HepG2 (cell line): Measurements from ENCODE around the gene TP53I3. TPM values are rescaled to one million over a fixed set of nuclear protein-coding genes. Genes with fewer than 3 reads are reported as not detected.

Source experiments
- ARNTL ChIP-seq: sonication (generic); formaldehyde crosslinking; IDR thresholded peaks from 2 replicates; pipeline ENCODE4 v1.4.0; 2020; ENCODE audit warnings: mild to moderate bottlenecking, missing genetic modification reagents
- BHLHE40 ChIP-seq: IDR thresholded peaks from 2 replicates; pipeline ENCODE4 v1.6.1; 2011; ENCODE audit warnings: low read length, improper control_type of control experiment
- FOXP1 ChIP-seq, 2 experiments: fragments of 450-650 bp in 1 of 2; IDR thresholded peaks; 2 replicates each; pipeline ENCODE4 v1.6.1; 2017 to 2018; ENCODE audit warnings: antibody characterized with exemption in 1 of 2
- IRF9 ChIP-seq: sonication (generic); formaldehyde crosslinking; IDR thresholded peaks from 2 replicates; pipeline ENCODE4 v1.8.0; 2022; ENCODE audit warnings: missing genetic modification reagents, mild to moderate bottlenecking, borderline replicate concordance
- MXI1 ChIP-seq: IDR thresholded peaks from 3 replicates; pipeline ENCODE4 v1.6.1; 2012; ENCODE audit warnings: low read depth, low read length, inconsistent platforms, borderline replicate concordance
- TFDP2 ChIP-seq: sonication (generic); formaldehyde crosslinking; IDR thresholded peaks from 2 replicates; pipeline ENCODE4 v1.4.0; 2020; ENCODE audit warnings: missing genetic modification reagents
- ZIK1 ChIP-seq: sonication (generic); formaldehyde crosslinking; IDR thresholded peaks from 2 replicates; pipeline ENCODE4 v1.5.0; 2020; ENCODE audit warnings: mild to moderate bottlenecking, low read depth, missing genetic modification reagents, borderline replicate concordance
- ZNF407 ChIP-seq: sonication (generic); formaldehyde crosslinking; IDR thresholded peaks from one replicate; pipeline ENCODE4 v1.5.1; 2020; ENCODE audit warnings: mild to moderate bottlenecking, missing genetic modification reagents; ENCODE audit errors: not compliant biosample characterization
- ZNF839 ChIP-seq: sonication (generic); formaldehyde crosslinking; IDR thresholded peaks from 2 replicates; pipeline ENCODE4 v1.4.0; 2020; ENCODE audit warnings: missing genetic modification reagents, mild to moderate bottlenecking, borderline replicate concordance
- polyA plus RNA-seq, 8 experiments: library from polyadenylated mRNA; depleted of rRNA in 3 of 8; stranded (reverse) in 7 of 8; unstranded in 1 of 8; fragments of >200 nt; fragmentation: Illumina TruSeq in 4 of 8; extraction: Trizol in 4 of 8; gene quantifications; 2 replicates each; pipeline versions ENCODE4 v1.2.1 to v1.2.3, GENCODE V29; 2011 to 2016; ENCODE audit warnings: low read depth in 4 of 8, missing spikeins in 1 of 8, mixed read lengths in 1 of 8; ENCODE audit not compliant: insufficient read depth in 1 of 8
- total RNA-seq, 5 experiments: library from RNA; depleted of rRNA; stranded (reverse); fragments of >200 nt; fragmentation: Illumina TruSeq; extraction: Trizol; gene quantifications; 2 replicates each; pipeline ENCODE4 v1.2.3, GENCODE V29; 2016; ENCODE audit warnings: low read depth in 1 of 5
- TF ChIP-seq, protein P1 (sequence below): sonication (generic); formaldehyde crosslinking; IDR thresholded peaks from 2 replicates; pipeline ENCODE4 v1.4.0; 2020; ENCODE audit warnings: missing genetic modification reagents, borderline replicate concordance
- TF ChIP-seq, protein P2 (sequence below): sonication (generic); formaldehyde crosslinking; IDR thresholded peaks from 2 replicates; pipeline ENCODE4 v1.4.0; 2020; ENCODE audit warnings: mild to moderate bottlenecking, missing genetic modification reagents
- TF ChIP-seq, protein P3 (sequence below): sonication (generic); formaldehyde crosslinking; IDR thresholded peaks from 2 replicates; pipeline ENCODE4 v1.4.0; 2020; ENCODE audit warnings: missing genetic modification reagents

Gene TP53I3
- total and polyA plus RNA-seq, 2 of the 13 experiments (the other 11 are each of a cell fraction or from before 2014, with no cell fraction given), result 25.0 to 44.1 TPM

GRCh38 chr2:24052951-24053350, 31.7 kb downstream of the TP53I3 start (continued):
- TF ChIP-seq, protein P1, sequence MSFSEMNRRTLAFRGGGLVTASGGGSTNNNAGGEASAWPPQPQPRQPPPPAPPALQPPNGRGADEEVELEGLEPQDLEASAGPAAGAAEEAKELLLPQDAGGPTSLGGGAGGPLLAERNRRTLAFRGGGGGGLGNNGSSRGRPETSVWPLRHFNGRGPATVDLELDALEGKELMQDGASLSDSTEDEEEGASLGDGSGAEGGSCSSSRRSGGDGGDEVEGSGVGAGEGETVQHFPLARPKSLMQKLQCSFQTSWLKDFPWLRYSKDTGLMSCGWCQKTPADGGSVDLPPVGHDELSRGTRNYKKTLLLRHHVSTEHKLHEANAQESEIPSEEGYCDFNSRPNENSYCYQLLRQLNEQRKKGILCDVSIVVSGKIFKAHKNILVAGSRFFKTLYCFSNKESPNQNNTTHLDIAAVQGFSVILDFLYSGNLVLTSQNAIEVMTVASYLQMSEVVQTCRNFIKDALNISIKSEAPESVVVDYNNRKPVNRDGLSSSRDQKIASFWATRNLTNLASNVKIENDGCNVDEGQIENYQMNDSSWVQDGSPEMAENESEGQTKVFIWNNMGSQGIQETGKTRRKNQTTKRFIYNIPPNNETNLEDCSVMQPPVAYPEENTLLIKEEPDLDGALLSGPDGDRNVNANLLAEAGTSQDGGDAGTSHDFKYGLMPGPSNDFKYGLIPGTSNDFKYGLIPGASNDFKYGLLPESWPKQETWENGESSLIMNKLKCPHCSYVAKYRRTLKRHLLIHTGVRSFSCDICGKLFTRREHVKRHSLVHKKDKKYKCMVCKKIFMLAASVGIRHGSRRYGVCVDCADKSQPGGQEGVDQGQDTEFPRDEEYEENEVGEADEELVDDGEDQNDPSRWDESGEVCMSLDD (CRISPR knock-in tag), result no peak
- TF ChIP-seq, protein P2, sequence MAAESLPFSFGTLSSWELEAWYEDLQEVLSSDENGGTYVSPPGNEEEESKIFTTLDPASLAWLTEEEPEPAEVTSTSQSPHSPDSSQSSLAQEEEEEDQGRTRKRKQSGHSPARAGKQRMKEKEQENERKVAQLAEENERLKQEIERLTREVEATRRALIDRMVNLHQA (CRISPR knock-in tag), result no peak
- TF ChIP-seq TFDP2 (CRISPR knock-in tag) (no peak), ARNTL (CRISPR knock-in tag) (no peak), ZNF839 (no peak), MXI1 (no peak), ZNF407 (no peak), FOXP1 (IDR thresholded peaks at IDR 0.05) (peak; percentile 91), FOXP1 (CRISPR knock-in tag; IDR thresholded peaks at IDR 0.05) (peak; percentile 98), IRF9 (CRISPR knock-in tag) (no peak), BHLHE40 (peak; percentile 12; the same call in 1 of the 2 replicates), ZIK1 (CRISPR knock-in tag) (no peak)
- TF ChIP-seq, protein P3, sequence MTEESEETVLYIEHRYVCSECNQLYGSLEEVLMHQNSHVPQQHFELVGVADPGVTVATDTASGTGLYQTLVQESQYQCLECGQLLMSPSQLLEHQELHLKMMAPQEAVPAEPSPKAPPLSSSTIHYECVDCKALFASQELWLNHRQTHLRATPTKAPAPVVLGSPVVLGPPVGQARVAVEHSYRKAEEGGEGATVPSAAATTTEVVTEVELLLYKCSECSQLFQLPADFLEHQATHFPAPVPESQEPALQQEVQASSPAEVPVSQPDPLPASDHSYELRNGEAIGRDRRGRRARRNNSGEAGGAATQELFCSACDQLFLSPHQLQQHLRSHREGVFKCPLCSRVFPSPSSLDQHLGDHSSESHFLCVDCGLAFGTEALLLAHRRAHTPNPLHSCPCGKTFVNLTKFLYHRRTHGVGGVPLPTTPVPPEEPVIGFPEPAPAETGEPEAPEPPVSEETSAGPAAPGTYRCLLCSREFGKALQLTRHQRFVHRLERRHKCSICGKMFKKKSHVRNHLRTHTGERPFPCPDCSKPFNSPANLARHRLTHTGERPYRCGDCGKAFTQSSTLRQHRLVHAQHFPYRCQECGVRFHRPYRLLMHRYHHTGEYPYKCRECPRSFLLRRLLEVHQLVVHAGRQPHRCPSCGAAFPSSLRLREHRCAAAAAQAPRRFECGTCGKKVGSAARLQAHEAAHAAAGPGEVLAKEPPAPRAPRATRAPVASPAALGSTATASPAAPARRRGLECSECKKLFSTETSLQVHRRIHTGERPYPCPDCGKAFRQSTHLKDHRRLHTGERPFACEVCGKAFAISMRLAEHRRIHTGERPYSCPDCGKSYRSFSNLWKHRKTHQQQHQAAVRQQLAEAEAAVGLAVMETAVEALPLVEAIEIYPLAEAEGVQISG, result no peak
